Measurements from ENCODE around the gene CACNA1C. TPM values are rescaled to one million over a fixed set of nuclear protein-coding genes. Genes with fewer than 3 reads are reported as not detected.
A peak's percentile ranks its signal among the peaks of the same experiment; 100 is the strongest.

Gene CACNA1C
- total and polyA plus RNA-seq, 2 donors (not counting 1 experiment from before 2014, with no cell fraction given) = 7.6 to 11.4 TPM

GRCh38 chr12:2222691-2223090, 169.9 kb downstream of the CACNA1C start:
- DNase-seq (ENCODE audit: low read depth in 2 of 2) = no peak
- TF ChIP-seq EZH2 (IDR thresholded peaks at IDR 0.05; ENCODE audit: low read length, missing control alignments) = no peak
- no peak for TF ChIP-seq CTCF (conservative IDR thresholded peaks at IDR 0.05 in 1 of 2, IDR thresholded peaks at IDR 0.05 in 1 of 2; ENCODE audit: low read depth in 1 of 2, low read length in 2 of 2)
- Histone ChIP-seq H3K4me3 (replicated peaks in 1 of 4; ENCODE audit: control extremely low read depth in 1 of 4, insufficient read depth in 1 of 4, low read depth in 3 of 4, low read length in 4 of 4) (no peak overlapping the region), H2AFZ (ENCODE audit: low read length) (no peak overlapping the region), H3K36me3 (ENCODE audit: control insufficient read depth, insufficient read depth, low read length) (no peaks in the 10 kb centered on the region), H3K9ac (ENCODE audit: insufficient read depth, low read length) (no peak overlapping the region), H3K9me3 (ENCODE audit: control insufficient read depth, insufficient read depth, low read depth, low read length) (no peaks in the 10 kb centered on the region), H3K4me2 (ENCODE audit: extremely low read depth, insufficient read depth, low read length) (no peak overlapping the region), H4K20me1 (ENCODE audit: control insufficient read depth, extremely low read depth, insufficient read depth, low read length) (no peaks in the 10 kb centered on the region), H3K27ac (ENCODE audit: insufficient read depth, low read length) (no peak overlapping the region), H3K79me2 (ENCODE audit: control insufficient read depth, insufficient read depth, low read length) (no peaks in the 10 kb centered on the region), H3K27me3 (ENCODE audit: control insufficient read depth, insufficient read depth, low read length) (no peaks in the 10 kb centered on the region), H3K4me1 (ENCODE audit: control insufficient read depth, extremely low read depth, insufficient read depth, low read length) (no peaks in the 10 kb centered on the region)

GRCh38 chr12:2224961-2225360, 172.2 kb downstream of the CACNA1C start:
- Histone ChIP-seq H3K79me2 (ENCODE audit: control insufficient read depth, insufficient read depth, low read length) (no peaks in the 10 kb centered on the region), H3K27ac (ENCODE audit: insufficient read depth, low read length) (no peak overlapping the region), H3K27me3 (ENCODE audit: control insufficient read depth, insufficient read depth, low read length) (no peaks in the 10 kb centered on the region), H3K9ac (ENCODE audit: insufficient read depth, low read length) (no peak overlapping the region), H4K20me1 (ENCODE audit: control insufficient read depth, extremely low read depth, insufficient read depth, low read length) (no peaks in the 10 kb centered on the region), H3K4me3 (replicated peaks in 1 of 4; ENCODE audit: control extremely low read depth in 1 of 4, insufficient read depth in 1 of 4, low read depth in 3 of 4, low read length in 4 of 4) (no peak overlapping the region), H3K4me1 (ENCODE audit: control insufficient read depth, extremely low read depth, insufficient read depth, low read length) (no peaks in the 10 kb centered on the region), H3K9me3 (ENCODE audit: control insufficient read depth, insufficient read depth, low read depth, low read length) (no peaks in the 10 kb centered on the region), H3K4me2 (ENCODE audit: extremely low read depth, insufficient read depth, low read length) (no peak overlapping the region), H2AFZ (ENCODE audit: low read length) (no peak overlapping the region), H3K36me3 (ENCODE audit: control insufficient read depth, insufficient read depth, low read length) (no peaks in the 10 kb centered on the region)
- no peak for DNase-seq (ENCODE audit: low read depth in 2 of 2)
- no peak for TF ChIP-seq CTCF (conservative IDR thresholded peaks at IDR 0.05 in 1 of 2, IDR thresholded peaks at IDR 0.05 in 1 of 2; ENCODE audit: low read depth in 1 of 2, low read length in 2 of 2)
- TF ChIP-seq EZH2 (IDR thresholded peaks at IDR 0.05; ENCODE audit: low read length, missing control alignments) = no peak

- Histone ChIP-seq H3K36me3 (ENCODE audit: control insufficient read depth, insufficient read depth, low read length) (no peaks in the 10 kb centered on the region), H4K20me1 (ENCODE audit: control insufficient read depth, extremely low read depth, insufficient read depth, low read length) (no peaks in the 10 kb centered on the region), H2AFZ (ENCODE audit: low read length) (no peak overlapping the region), H3K27ac (ENCODE audit: insufficient read depth, low read length) (no peak overlapping the region), H3K27me3 (ENCODE audit: control insufficient read depth, insufficient read depth, low read length) (no peaks in the 10 kb centered on the region), H3K4me2 (ENCODE audit: extremely low read depth, insufficient read depth, low read length) (no peak overlapping the region), H3K4me1 (ENCODE audit: control insufficient read depth, extremely low read depth, insufficient read depth, low read length) (no peaks in the 10 kb centered on the region), H3K9me3 (ENCODE audit: control insufficient read depth, insufficient read depth, low read depth, low read length) (no peaks in the 10 kb centered on the region), H3K4me3 (replicated peaks in 1 of 4; ENCODE audit: control extremely low read depth in 1 of 4, insufficient read depth in 1 of 4, low read depth in 3 of 4, low read length in 4 of 4) (no peak overlapping the region), H3K79me2 (ENCODE audit: control insufficient read depth, insufficient read depth, low read length) (no peaks in the 10 kb centered on the region), H3K9ac (ENCODE audit: insufficient read depth, low read length) (no peak overlapping the region)
- DNase-seq (ENCODE audit: low read depth in 2 of 2) = peak in 1 of 2 donors; percentile 41
- TF ChIP-seq CTCF (conservative IDR thresholded peaks at IDR 0.05 in 1 of 2, IDR thresholded peaks at IDR 0.05 in 1 of 2; ENCODE audit: low read depth in 1 of 2, low read length in 2 of 2) (no peak), EZH2 (IDR thresholded peaks at IDR 0.05; ENCODE audit: low read length, missing control alignments) (no peak)
Measured at GRCh38 chr12:2225696-2226095, 172.9 kb downstream of the CACNA1C start.
